GM12865 (cell line): ENCODE results near the gene CAPZA2.
"Not testable (repeated sequence)": the region's sequence is repeated elsewhere in the genome, so short reads cannot be mapped to it uniquely, and the experiment has no call there.

Source experiments
- DNase-seq: peaks from one replicate; pipeline ENCODE4 v3.0.0; 2010; ENCODE audit warnings: low read depth
- H3K4me3 ChIP-seq: 2 replicates; pipeline ENCODE4 v1.5.1; 2011; ENCODE audit warnings: mild to moderate bottlenecking, low read depth, low read length, control low read depth
- TF ChIP-seq, protein P1 (sequence below): IDR thresholded peaks from 2 replicates; pipeline ENCODE4 v1.5.1; 2011; ENCODE audit warnings: low read length, control low read depth, low read depth, inconsistent platforms; ENCODE audit not compliant: insufficient read depth; ENCODE audit errors: missing control alignments

Gene CAPZA2

DNA sequence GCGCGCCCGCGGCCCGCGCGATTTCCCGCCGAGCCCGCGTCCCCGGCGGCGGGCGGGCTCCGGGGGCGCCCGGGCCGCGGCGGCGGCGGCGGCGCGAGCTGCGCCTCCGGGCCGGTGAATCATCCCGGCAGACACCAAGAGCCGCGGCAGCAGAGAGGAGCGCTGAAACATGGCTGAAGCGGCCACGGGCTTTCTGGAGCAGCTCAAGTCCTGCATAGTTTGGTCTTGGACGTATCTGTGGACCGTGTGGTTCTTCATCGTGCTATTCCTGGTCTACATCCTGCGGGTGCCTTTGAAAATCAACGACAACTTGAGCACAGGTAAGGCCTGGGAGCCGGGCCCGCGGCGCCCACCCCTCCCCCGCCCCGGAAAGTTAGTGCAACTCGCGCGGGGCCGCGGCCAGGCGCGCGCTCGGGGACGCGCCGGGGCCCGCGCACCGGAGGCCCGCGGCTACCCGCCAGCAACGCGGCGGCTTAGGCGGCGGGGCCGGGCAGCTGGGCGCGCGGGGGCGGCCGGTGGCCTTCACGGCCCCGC lies 91.1 kb downstream of the CAPZA2 start, which contains the start of gene ST7:
ST7 (plus strand) TSS at position 130 of the 534 bp plus-strand sequence; CDS start at position 170, 40 bp downstream.
- DNase-seq: peak; percentile 78
- H3K4me3 ChIP-seq: peak within 1 kb of the TSS; percentile 88
- TF ChIP-seq, protein P1, sequence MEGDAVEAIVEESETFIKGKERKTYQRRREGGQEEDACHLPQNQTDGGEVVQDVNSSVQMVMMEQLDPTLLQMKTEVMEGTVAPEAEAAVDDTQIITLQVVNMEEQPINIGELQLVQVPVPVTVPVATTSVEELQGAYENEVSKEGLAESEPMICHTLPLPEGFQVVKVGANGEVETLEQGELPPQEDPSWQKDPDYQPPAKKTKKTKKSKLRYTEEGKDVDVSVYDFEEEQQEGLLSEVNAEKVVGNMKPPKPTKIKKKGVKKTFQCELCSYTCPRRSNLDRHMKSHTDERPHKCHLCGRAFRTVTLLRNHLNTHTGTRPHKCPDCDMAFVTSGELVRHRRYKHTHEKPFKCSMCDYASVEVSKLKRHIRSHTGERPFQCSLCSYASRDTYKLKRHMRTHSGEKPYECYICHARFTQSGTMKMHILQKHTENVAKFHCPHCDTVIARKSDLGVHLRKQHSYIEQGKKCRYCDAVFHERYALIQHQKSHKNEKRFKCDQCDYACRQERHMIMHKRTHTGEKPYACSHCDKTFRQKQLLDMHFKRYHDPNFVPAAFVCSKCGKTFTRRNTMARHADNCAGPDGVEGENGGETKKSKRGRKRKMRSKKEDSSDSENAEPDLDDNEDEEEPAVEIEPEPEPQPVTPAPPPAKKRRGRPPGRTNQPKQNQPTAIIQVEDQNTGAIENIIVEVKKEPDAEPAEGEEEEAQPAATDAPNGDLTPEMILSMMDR: no peak

DNA sequence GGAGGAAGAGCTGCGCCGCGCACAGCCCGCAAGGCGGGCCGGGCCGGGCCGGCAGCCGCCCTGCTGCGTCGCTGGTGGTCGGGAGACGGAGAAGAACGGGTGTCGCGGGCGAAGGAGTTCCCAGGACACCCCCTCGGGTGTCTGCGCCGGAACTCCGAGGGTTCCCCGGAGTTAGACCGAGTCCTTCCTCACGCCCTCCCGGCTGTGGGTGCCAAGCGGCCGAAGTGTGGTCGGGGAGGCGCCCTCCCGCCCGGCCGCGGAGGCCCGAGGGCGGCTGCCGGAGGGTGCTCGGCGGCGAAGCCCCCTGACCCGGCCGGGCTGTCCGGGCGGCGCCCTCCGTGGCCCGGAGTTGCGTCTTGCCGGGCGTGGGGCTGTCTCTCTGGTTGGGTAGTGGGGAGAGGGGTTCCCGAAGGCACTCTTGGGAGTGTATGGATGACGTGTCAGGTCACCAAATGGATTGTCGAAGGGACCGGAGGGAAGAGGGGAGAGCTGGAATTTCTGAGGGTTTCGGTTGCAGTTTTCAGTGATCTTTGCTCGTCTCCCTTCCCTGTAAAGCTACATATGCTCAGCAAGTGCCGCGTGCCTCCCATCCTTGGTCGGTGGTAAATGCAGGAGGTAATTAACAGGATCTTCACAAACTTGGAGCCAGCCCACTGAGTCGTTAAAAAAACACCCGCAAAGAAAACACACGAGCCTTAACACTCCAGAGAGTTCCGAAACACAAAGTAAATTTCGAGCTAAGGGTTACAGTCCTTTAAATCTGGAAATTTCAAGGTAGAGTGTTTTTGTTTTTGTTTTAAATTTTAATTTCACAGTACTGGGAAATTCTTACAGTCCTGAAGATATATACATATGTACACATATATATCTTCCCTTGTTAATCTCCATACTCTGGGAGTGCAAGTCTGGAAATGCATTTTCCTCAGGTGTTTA lies 91.8 kb downstream of the CAPZA2 start:
- peak overlapping the region; percentile 68 for H3K4me3 ChIP-seq
- DNase-seq: peak; percentile 64
- TF ChIP-seq, protein P1: no peak

- TF ChIP-seq, protein P1: no peak
- DNase-seq: peak; percentile 44
- peak overlapping the region; percentile 68 for H3K4me3 ChIP-seq
These were observed 93.0 kb downstream of the CAPZA2 start for GRCh38 chr7:116955340-116955739.

GRCh38 chr7:116955801-116956476 lies 93.6 kb downstream of the CAPZA2 start:
- peak; percentile 92 for DNase-seq
- TF ChIP-seq, protein P1: no peak
- H3K4me3 ChIP-seq: peak overlapping the region; percentile 68

DNA sequence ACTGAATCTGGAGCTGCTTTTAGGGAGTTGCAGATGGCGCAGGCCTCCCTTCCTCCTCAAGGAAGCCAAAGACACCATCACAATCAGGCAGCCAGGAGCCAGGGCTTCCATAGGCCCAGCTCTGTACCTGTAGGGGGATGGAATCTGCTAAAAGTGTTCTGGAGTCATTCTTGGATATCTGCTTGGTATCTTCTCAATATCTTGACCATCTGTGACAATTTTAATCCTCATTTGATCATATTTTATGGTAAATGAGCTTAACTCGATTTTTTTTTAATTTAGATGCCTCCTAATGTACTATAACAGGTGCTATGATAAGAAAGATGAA lies 94.1 kb downstream of the CAPZA2 start:
- TF ChIP-seq, protein P1: no peak

GRCh38 chr7:116957874-116958273 lies 95.5 kb downstream of the CAPZA2 start:
- peak; percentile 66 for DNase-seq
- TF ChIP-seq, protein P1: no peak
- H3K4me3 ChIP-seq: no peak overlapping the region

More for the DNA sequence above, 94.1 kb downstream of the CAPZA2 start:
- DNase-seq: no peak
- peak overlapping the region; percentile 68 for H3K4me3 ChIP-seq

DNA sequence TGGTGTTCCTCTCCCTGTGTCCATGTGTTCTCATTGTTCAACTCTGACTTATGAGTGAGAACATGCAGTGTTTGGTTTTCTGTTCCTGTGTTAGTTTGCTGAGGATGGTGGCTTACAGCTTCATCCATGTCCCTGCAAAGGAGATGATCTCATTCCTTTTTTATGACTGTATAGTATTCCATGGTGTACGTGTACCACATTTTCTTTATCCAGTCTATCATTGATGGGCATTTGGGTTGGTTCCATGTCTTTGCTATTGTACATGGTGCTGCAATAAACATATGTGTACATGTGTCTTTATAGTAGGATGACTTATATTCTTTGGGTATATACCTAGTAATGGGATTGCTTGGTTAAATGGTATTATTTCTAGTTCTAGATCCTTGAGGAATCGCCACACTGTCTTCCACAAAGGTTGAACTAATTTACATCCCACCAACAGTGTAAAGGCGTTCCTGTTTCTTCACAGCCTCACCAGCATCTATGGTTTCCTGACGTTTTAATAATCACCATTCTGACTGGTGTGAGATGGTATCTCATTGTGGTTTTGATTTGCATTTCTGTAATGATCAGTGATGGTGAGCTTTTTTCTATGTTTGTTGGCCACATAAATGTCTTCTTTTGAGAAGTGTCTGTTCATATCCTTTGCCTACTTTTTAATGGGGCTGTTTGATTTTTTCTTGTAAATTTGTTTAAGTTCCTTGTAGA lies 99.7 kb downstream of the CAPZA2 start:
- not testable (repeated sequence) for DNase-seq

More for the DNA sequence above, 99.7 kb downstream of the CAPZA2 start:
- not testable (repeated sequence) for H3K4me3 ChIP-seq
